GM18507 (cell line): ENCODE measurements around the gene TTBK2.

Experiments
- DNase-seq: peaks from one replicate; pipeline ENCODE4 v3.0.0; 2011; ENCODE audit warnings: low read depth; ENCODE audit not compliant: insufficient read length; ENCODE audit errors: extremely low spot score
- FAIRE-seq: peaks from 2 replicates; lab custom pipeline; 2011; peaks lifted over from hg19 to GRCh38; lab: Jason Lieb, UNC

The TTBK2 gene

GRCh38 chr15:42734076-42734672, 186.4 kb downstream of the TTBK2 start:
- FAIRE-seq, result no peak
- DNase-seq, result no peak

GRCh38 chr15:42733027-42733426, 187.6 kb downstream of the TTBK2 start:
- DNase-seq (no peak), FAIRE-seq (no peak)

- DNase-seq, result no peak
- FAIRE-seq, result no peak
These were observed 188.3 kb downstream of the TTBK2 start for GRCh38 chr15:42732095-42732827.

- no peak for FAIRE-seq
These were observed 189.1 kb downstream of the TTBK2 start for GRCh38 chr15:42731461-42731860.

GRCh38 chr15:42730536-42730935, 190.0 kb downstream of the TTBK2 start:
- DNase-seq, result no peak
- no peak for FAIRE-seq

More at GRCh38 chr15:42731461-42731860, 189.1 kb downstream of the TTBK2 start:
- DNase-seq, result no peak

GRCh38 chr15:42730135-42730534, 190.4 kb downstream of the TTBK2 start:
- FAIRE-seq (no peak), DNase-seq (no peak)

GRCh38 chr15:42729409-42729808, 191.2 kb downstream of the TTBK2 start:
- no peak for FAIRE-seq
- DNase-seq, result no peak

- DNase-seq (no peak), FAIRE-seq (no peak)
These were observed 191.6 kb downstream of the TTBK2 start for GRCh38 chr15:42728972-42729371.

GRCh38 chr15:42728560-42728959, 192.0 kb downstream of the TTBK2 start:
- no peak for FAIRE-seq
- DNase-seq, result no peak

- DNase-seq, result no peak
- no peak for FAIRE-seq
These were observed 192.7 kb downstream of the TTBK2 start for GRCh38 chr15:42727750-42728381.

GRCh38 chr15:42726114-42726513, 194.5 kb downstream of the TTBK2 start:
- no peak for FAIRE-seq

GRCh38 chr15:42725331-42725903, 195.2 kb downstream of the TTBK2 start:
- FAIRE-seq (no peak), DNase-seq (no peak)

More at GRCh38 chr15:42726114-42726513, 194.5 kb downstream of the TTBK2 start:
- no peak for DNase-seq

GRCh38 chr15:42724276-42724675, 196.3 kb downstream of the TTBK2 start:
- no peak for FAIRE-seq

GRCh38 chr15:42723068-42723467, 197.5 kb downstream of the TTBK2 start:
- no peak for DNase-seq
- no peak for FAIRE-seq

More at GRCh38 chr15:42724276-42724675, 196.3 kb downstream of the TTBK2 start:
- no peak for DNase-seq

GRCh38 chr15:42721916-42722315, 198.7 kb downstream of the TTBK2 start:
- DNase-seq, result no peak
- no peak for FAIRE-seq

GRCh38 chr15:42721016-42721415, 199.6 kb downstream of the TTBK2 start:
- DNase-seq, result no peak

GRCh38 chr15:42720071-42720470, 200.5 kb downstream of the TTBK2 start:
- no peak for FAIRE-seq
- no peak for DNase-seq

More at GRCh38 chr15:42721016-42721415, 199.6 kb downstream of the TTBK2 start:
- FAIRE-seq, result no peak

- DNase-seq, result no peak
- no peak for FAIRE-seq
These were observed 201.5 kb downstream of the TTBK2 start for GRCh38 chr15:42719043-42719442.

- DNase-seq, result no peak
- FAIRE-seq, result no peak
These were observed 204.0 kb downstream of the TTBK2 start for GRCh38 chr15:42716626-42717025.

GRCh38 chr15:42716125-42716524, 204.5 kb downstream of the TTBK2 start:
- no peak for FAIRE-seq
- DNase-seq, result no peak
